ENCODE data around the gene CHRNA5. TPM values are rescaled to one million over a fixed set of nuclear protein-coding genes. Genes with fewer than 3 reads are reported as not detected.

Gene CHRNA5
- total and polyA plus RNA-seq, 9 of the 15 experiments (the other 6 are each of a cell fraction or from before 2014, with no cell fraction given): 2.8 to 16.1 (median 11.4) TPM

GRCh38 chr15:78620021-78620526, 54.8 kb downstream of the CHRNA5 start:
- Histone ChIP-seq H3K4me3 (no peak overlapping the region), H3K4me2 (ENCODE audit: insufficient read depth, low read length) (no peak overlapping the region)

More at GRCh38 chr15:78620021-78620526, 54.8 kb downstream of the CHRNA5 start:
- H2AFZ ChIP-seq (ENCODE audit: low read depth, low read length): no peak overlapping the region
- peaks cover 0 to 12% of the 10 kb centered on the region in 2 experiments; a peak in 1 of 5 replicates for H3K4me1 ChIP-seq (replicated peaks in 1 of 2; ENCODE audit: control insufficient read depth in 2 of 2, insufficient read depth in 2 of 2, low read length in 2 of 2)
- no peaks in the 10 kb centered on the region for H3K36me3 ChIP-seq (ENCODE audit: control insufficient read depth, insufficient read depth, low read length)
- DNase-seq (ENCODE audit: extremely low read depth in 1 of 4, low spot score in 3 of 4): no peak
- in situ Hi-C loops (cut with MboI) (no loop called here), intact Hi-C loops (cut with micrococcal nuclease) (no loop called here)
- ChIA-PET POLR2A (interaction anchor here (0.6 kb wide), 1 partner anchor 312 kb away, joined by 3 read pairs; no protein-coding TSS in a partner anchor), CTCF (ENCODE audit: low intra/inter-chr PET ratio) (no interaction called here)
- TF ChIP-seq SMC3 (conservative IDR thresholded peaks at IDR 0.05; ENCODE audit: insufficient read depth, low read depth, low read length) (no peak), CTCF (IDR thresholded peaks at IDR 0.05 in 2 of 3, conservative IDR thresholded peaks at IDR 0.05 in 1 of 3; ENCODE audit: insufficient read depth in 2 of 3, low read depth in 1 of 3, low read length in 3 of 3) (peak in 2 of 3 experiments; percentile 17 to 49; a peak in 2 of 6 replicates), EP300 (IDR thresholded peaks at IDR 0.05; ENCODE audit: low read length) (no peak)
- H3K9me1 ChIP-seq (ENCODE audit: control insufficient read depth, insufficient read depth, low read length): no peaks in the 10 kb centered on the region
- BruUV-seq (replicated peaks): no TSS peak
- H3K79me2 ChIP-seq (ENCODE audit: control insufficient read depth, insufficient read depth, low read length): no peaks in the 10 kb centered on the region
- FAIRE-seq: no peak
- no peak overlapping the region for H3K9ac ChIP-seq (ENCODE audit: insufficient read depth in 1 of 2, low read depth in 2 of 2, low read length in 2 of 2)
- H3K27me3 ChIP-seq (ENCODE audit: control insufficient read depth in 2 of 2, insufficient read depth in 2 of 2, low read length in 2 of 2): peaks cover 28 to 47% of the 10 kb centered on the region in 2 experiments
- no peaks in the 10 kb centered on the region; the same call in none of the 2 replicates for H4K20me1 ChIP-seq (replicated peaks; ENCODE audit: control insufficient read depth, insufficient read depth, low read length)
- WGBS (ENCODE audit: insufficient coverage, low coverage, missing lambda C conversion rate): 12% methylated on average over 18 of the region's 41 CpGs
- ATAC-seq: no peak
- H3K27ac ChIP-seq (ENCODE audit: extremely low read depth, low read depth, low read length): no peak overlapping the region
- no peaks in the 10 kb centered on the region for H3K9me3 ChIP-seq (replicated peaks; ENCODE audit: control insufficient read depth, insufficient read depth, low read depth, low read length)

Measured in K562 (cell line).